HG03442 (cell line): Measurements from ENCODE around the gene BAHCC1.

Experiments used
- ATAC-seq: cut with Tn5 transposase; IDR thresholded peaks from one replicate; pipeline ENCODE4 v1.9.1; 2021; ENCODE audit warnings: mild to moderate bottlenecking, moderate library complexity; ENCODE audit not compliant: unreplicated experiment

Gene BAHCC1

GRCh38 chr17:81489998-81490992, 95.0 kb downstream of the BAHCC1 start:
- no peak for ATAC-seq

- no peak for ATAC-seq
Observed at GRCh38 chr17:81491181-81491581, 95.9 kb downstream of the BAHCC1 start.

GRCh38 chr17:81491761-81492160, 96.5 kb downstream of the BAHCC1 start:
- ATAC-seq: no peak

- ATAC-seq: no peak
Observed at GRCh38 chr17:81492202-81492601, 96.9 kb downstream of the BAHCC1 start.

- ATAC-seq: no peak
Observed at GRCh38 chr17:81492706-81493105, 97.4 kb downstream of the BAHCC1 start.

GRCh38 chr17:81493198-81494038, 98.2 kb downstream of the BAHCC1 start:
- no peak for ATAC-seq

GRCh38 chr17:81494626-81495377, 99.5 kb downstream of the BAHCC1 start:
- no peak for ATAC-seq

GRCh38 chr17:81498953-81499600, 103.8 kb downstream of the BAHCC1 start:
- ATAC-seq: no peak

GRCh38 chr17:81499601-81499970, 104.3 kb downstream of the BAHCC1 start:
- no peak for ATAC-seq

- ATAC-seq: no peak
Observed at GRCh38 chr17:81500047-81500446, 104.8 kb downstream of the BAHCC1 start.

GRCh38 chr17:81502471-81503017, 107.3 kb downstream of the BAHCC1 start:
- ATAC-seq: no peak

- ATAC-seq: no peak
Observed at GRCh38 chr17:81503619-81504018, 108.4 kb downstream of the BAHCC1 start.

- no peak for ATAC-seq
Observed at GRCh38 chr17:81508639-81509206, 113.5 kb downstream of the BAHCC1 start.

GRCh38 chr17:81509207-81509971, 114.1 kb downstream of the BAHCC1 start:
- ATAC-seq: no peak

GRCh38 chr17:81509972-81510784, 114.9 kb downstream of the BAHCC1 start:
- no peak for ATAC-seq

GRCh38 chr17:81510785-81511553, 115.7 kb downstream of the BAHCC1 start:
- no peak for ATAC-seq

GRCh38 chr17:81511554-81511803, 116.2 kb downstream of the BAHCC1 start:
- ATAC-seq: no peak
